Heart right ventricle (tissue), 16 donors: ENCODE results near the gene MUC5B. TPM values are rescaled to one million over a fixed set of nuclear protein-coding genes. Genes with fewer than 3 reads are reported as not detected.

Experiments used
- ATAC-seq, 8 donors: fragments of 200-7000 bp; cut with Tn5 transposase; one replicate each; pipeline ENCODE4 v1.9.1; 2020; ENCODE audit warnings: mild to moderate bottlenecking in 8 of 8, moderate library complexity in 8 of 8, moderate number of reproducible peaks in 1 of 8
- DNase-seq, 2 donors: peaks; one replicate each; pipeline ENCODE4 v3.0.0-alpha.2; 2020
- H3K27ac ChIP-seq, 10 donors: fragments of 200-600 bp; sonication (generic) in 2 of 10; one replicate each; pipeline versions ENCODE4 v1.5.0 to v1.8.0; 2020 to 2022; ENCODE audit warnings: mild to moderate bottlenecking in 3 of 10
- H3K27me3 ChIP-seq, 7 donors: fragments of 200-600 bp; one replicate each; pipeline ENCODE4 v1.8.0; 2021 to 2022; ENCODE audit warnings: mild to moderate bottlenecking in 2 of 7
- H3K36me3 ChIP-seq, 9 donors: fragments of 200-600 bp; sonication (generic) in 1 of 9; one replicate each; pipeline versions ENCODE4 v1.5.0 to v1.8.0; 2020 to 2022; ENCODE audit warnings: mild to moderate bottlenecking in 2 of 9
- H3K4me1 ChIP-seq, 9 donors: fragments of 200-600 bp; sonication (generic) in 1 of 9; one replicate each; pipeline versions ENCODE4 v1.5.0 to v1.8.0; 2020 to 2022; ENCODE audit warnings: mild to moderate bottlenecking in 4 of 9
- H3K4me3 ChIP-seq, 10 donors: fragments of 200-600 bp; sonication (generic) in 2 of 10; one replicate each; pipeline versions ENCODE4 v1.5.0 to v1.8.0; 2020 to 2022; ENCODE audit warnings: mild to moderate bottlenecking in 7 of 10, moderate library complexity in 2 of 10
- H3K9me3 ChIP-seq, 11 donors: fragments of 200-600 bp in 10 of 11; sonication (generic) in 2 of 11; one replicate each; pipeline versions ENCODE4 v1.5.0 to v1.8.0; 2013 to 2022; ENCODE audit warnings: mild to moderate bottlenecking in 2 of 11, control low read depth in 1 of 11, moderate library complexity in 1 of 11
- CTCF ChIP-seq, 9 donors: fragments of 200-600 bp; sonication (generic) in 2 of 9; IDR thresholded peaks; one replicate each; pipeline versions ENCODE4 v1.5.0 to v1.8.0; 2021 to 2022; ENCODE audit warnings: antibody characterized with exemption in 9 of 9, mild to moderate bottlenecking in 5 of 9, moderate library complexity in 1 of 9
- WGBS, 2 donors: extraction: QIAGEN DNeasy Blood & Tissue Kit; methylation state at CpG; one replicate each; pipeline ENCODE4 v1.1.7; 2013; ENCODE audit warnings: inconsistent platforms in 1 of 2; 5-methylcytosine and 5-hydroxymethylcytosine counted together
- intact Hi-C, 10 donors: fragments of 100-400 bp; cut with DNase I; formaldehyde crosslinking; loops; one replicate each; pipeline versions ENCODE4 v1.11.1 to v1.14.2; 2022
- polyA plus RNA-seq, 2 donors: library from polyadenylated mRNA; stranded (reverse); fragments of 200-250 nt; gene quantifications; one replicate each; pipeline ENCODE4 v1.2.3, GENCODE V29; 2013
- total RNA-seq, 10 donors: library from RNA; stranded (reverse); fragmentation: NEBNext Ultra II Directional in 3 of 10; extraction: Animal tissue kit (Norgen Biotek cat#: 25700) in 3 of 10; gene quantifications; one replicate each; pipeline versions ENCODE4 v1.2.1 to v1.2.4, GENCODE V29; 2021 to 2023
- donor health status: Arrhythmogenic right ventricular cardiomyopathy.
- donor health status: ischemic (EF 13 %, LVEDD 7.1; RV severe dilation, severe dysfunction).
- donor health status: healthy with polysubstance abuse.
- donor health status: DM: no; HTN: yes; CAD: no.
- donor health status: DM: no; HTN: no; CAD: no.
- donor health status: ischemic (EF 25% LVEDD 6.9; RV normal size, moderate dysfunction).
- donor health status: ischemic (EF 25% LVEDD 5.7; RV mildly dilated, moderate dysfunction).
- donor health status: healthy.
- donor health status: DM: yes; HTN: yes; CAD: no.
- donor health status: Ischemic cardiomyopathy.
- donor health status: ischemic (EF 35%, LVEDD 5.7; RV mildly dilated, moderate dysfunction).
- donor health status: nonischemic (EF 11% LVEDD 7.7; RV severe dilation, severe dysfunction).
- donor health status: DM: yes; HTN: yes; CAD: no.
- donor health status: PGD.
- donor health status: ischemic (EF 29% LVEDD 5.4; RV normal size, mild dysfunction).
- donor health status: nonischemic (EF 23%, LVEDD 6.1; RV moderate dilation, normal function).

Gene MUC5B
- total and polyA plus RNA-seq, 12 donors, result not detected

DNA sequence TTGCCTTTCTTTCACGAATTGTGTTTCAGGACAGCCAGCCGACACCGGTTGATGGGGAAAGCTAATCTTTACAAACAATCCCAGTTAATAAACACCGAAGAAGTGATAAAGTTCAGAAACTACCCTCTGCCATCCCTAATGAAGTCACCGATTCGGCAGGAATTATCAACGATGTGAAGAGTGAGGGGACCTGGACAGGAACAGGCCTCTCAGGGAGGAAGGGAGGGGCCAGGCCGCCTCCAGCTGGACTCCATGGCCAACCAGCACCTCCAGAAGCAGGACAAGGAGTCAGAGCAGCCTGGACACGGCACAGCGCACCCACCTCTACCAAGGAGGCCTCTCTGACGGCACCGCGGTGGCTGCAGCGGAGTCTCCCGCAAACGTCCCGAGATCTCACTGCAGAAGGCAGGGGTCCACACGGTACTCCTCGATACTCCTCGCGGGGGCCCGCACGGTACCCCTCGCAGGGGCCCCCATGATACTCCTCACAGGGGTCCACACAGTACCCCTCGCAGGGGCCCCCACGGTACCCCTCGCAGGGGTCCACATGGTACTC, 82.7 kb downstream of the MUC5B start:
- intact Hi-C loops, result loop anchor here in 5 of 10 donors (5.0 to 10.0 kb wide), 3 partner anchors 103 to 219 kb away; no protein-coding TSS in a partner anchor
- H3K9me3 ChIP-seq, result no peaks in the 10 kb centered on the region
- ATAC-seq (no peak), DNase-seq (no peak)
- no peak for TF ChIP-seq CTCF (IDR thresholded peaks at IDR 0.05)
- WGBS, 2 donors, result 87 to 90% methylated on average over 27 of the region's 27 CpGs
- H3K36me3 ChIP-seq, result peaks cover 0 to 28% (median 0%) of the 10 kb centered on the region in 9 donors
- no peak overlapping the region for H3K27ac ChIP-seq
- H3K27me3 ChIP-seq, result no peaks in the 10 kb centered on the region
- peaks cover 7 to 76% (median 57%) of the 10 kb centered on the region in 9 donors for H3K4me1 ChIP-seq
- H3K4me3 ChIP-seq, result no peak overlapping the region

DNA sequence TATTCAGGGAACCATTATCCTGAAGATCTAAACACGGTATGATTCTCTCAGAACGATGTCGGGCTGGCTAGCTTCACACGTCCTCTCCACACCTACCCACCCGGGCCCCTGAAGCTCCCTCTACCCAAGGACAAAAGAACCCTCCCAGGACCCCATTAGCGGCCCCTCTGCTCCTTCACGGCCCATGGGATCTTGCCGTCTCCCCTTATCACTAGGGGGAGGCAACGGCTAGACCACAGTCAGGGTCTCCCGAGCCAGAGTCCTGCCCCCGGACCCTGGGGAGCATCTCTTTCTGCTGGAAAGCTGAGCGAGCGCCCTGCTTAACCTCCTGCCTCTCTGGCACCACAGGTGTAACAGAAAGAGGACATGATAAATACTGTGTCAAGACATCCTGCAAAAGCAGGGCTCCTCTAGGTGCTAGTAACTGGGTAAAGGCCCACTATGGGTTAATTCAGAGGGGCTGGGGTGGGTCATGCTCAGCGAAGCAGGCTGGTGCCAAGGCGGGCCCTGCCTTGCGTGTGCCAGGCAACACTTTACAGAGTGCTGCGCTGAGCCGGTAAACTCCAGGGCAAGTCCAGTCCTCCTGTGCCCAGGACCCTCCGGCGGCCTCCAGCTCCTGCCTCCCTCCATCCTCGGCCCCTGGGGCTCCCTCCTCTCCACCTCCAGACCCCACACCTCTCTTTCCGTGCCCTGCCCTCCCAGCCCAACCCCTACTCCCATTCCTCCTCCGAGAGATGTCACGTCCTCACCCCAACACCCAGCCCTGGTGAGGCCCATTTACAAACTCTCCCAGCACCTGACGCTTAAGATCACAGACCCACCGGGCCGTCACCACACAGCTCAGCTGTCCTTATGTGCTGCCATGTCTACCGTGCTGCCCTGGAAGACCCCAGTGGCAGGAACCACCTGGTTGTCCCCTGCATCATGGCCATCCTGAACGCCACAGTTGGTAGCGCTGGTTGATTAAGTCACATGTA, 83.6 kb downstream of the MUC5B start:
- Histone ChIP-seq H3K4me3 (no peak overlapping the region), H3K4me1 (peaks cover 7 to 77% (median 59%) of the 10 kb centered on the region in 9 donors), H3K9me3 (peaks cover 0 to 5% (median 0%) of the 10 kb centered on the region in 11 donors), H3K27ac (no peak overlapping the region), H3K27me3 (no peaks in the 10 kb centered on the region), H3K36me3 (peaks cover 0 to 28% (median 0%) of the 10 kb centered on the region in 9 donors)
- intact Hi-C loops, result loop anchor here in 5 of 10 donors (5.0 to 10.0 kb wide), 3 partner anchors 104 to 218 kb away; no protein-coding TSS in a partner anchor
- no peak for ATAC-seq
- 86 to 91% methylated on average over 30 of the region's 30 CpGs for WGBS, 2 donors
- no peak for TF ChIP-seq CTCF (IDR thresholded peaks at IDR 0.05)
- DNase-seq, result no peak

DNA sequence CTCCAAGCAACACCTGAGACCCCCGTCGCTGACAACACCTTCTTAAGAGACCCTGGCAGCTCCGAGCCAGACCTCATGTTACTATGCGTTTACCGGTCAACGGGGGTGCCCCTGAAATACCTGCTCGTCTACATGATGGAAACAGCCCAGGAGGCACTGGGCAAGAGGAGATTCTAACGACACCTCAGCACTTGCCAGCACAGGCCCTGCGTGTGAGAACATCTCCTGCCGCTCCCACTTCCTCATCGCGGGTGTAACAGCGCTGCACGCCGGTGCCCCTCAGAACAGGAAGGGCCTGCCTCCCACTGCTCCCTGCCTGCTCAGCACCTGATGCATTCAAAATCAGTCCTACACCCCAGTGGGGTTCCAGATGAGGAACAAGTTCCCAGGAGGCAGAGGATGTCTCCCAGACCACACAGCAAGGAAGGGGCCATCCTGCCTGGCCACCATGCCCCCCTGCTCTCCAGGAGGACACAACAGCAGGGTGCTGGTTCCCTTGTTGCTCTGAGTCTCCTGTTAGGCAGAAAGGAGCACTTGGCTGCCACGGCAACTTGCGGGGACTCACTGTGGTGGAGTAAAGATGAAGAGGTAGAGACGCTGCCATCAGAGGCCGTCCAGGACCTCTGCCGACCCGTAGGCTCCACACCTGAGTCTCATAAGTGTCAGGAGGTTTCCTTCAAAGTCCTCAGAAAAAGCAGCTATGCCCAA, 84.5 kb downstream of the MUC5B start:
- Histone ChIP-seq H3K27me3 (no peaks in the 10 kb centered on the region), H3K4me3 (no peak overlapping the region), H3K36me3 (peaks cover 0 to 28% (median 0%) of the 10 kb centered on the region in 9 donors), H3K4me1 (peaks cover 7 to 77% (median 59%) of the 10 kb centered on the region in 9 donors), H3K27ac (no peak overlapping the region), H3K9me3 (peaks cover 0 to 14% (median 6%) of the 10 kb centered on the region in 11 donors)
- DNase-seq (no peak), ATAC-seq (no peak)
- 80 to 88% methylated on average over 21 of the region's 21 CpGs for WGBS, 2 donors
- intact Hi-C loops, result loop anchor here in 5 of 10 donors (5.0 to 10.0 kb wide), 3 partner anchors 105 to 217 kb away; no protein-coding TSS in a partner anchor
- no peak for TF ChIP-seq CTCF (IDR thresholded peaks at IDR 0.05)
